Vagina (tissue), 2 donors: ENCODE results near the gene DPP8.
"Not testable (repeated sequence)": the region's sequence is repeated elsewhere in the genome, so short reads cannot be mapped to it uniquely, and the experiment has no call there.

Experiments
- CTCF ChIP-seq, 3 experiments: fragments of 450-650 bp in 2 of 3; fragments of 200-600 bp in 1 of 3; sonication (generic) in 1 of 3; IDR thresholded peaks; one replicate each; pipeline ENCODE4 v1.5.1; 2017 to 2019; ENCODE audit warnings: antibody characterized with exemption in 3 of 3, mild to moderate bottlenecking in 2 of 3, moderate library complexity in 2 of 3
- POLR2A ChIP-seq, 2 donors: fragments of 450-650 bp; IDR thresholded peaks; one replicate each; pipeline ENCODE4 v1.6.1; 2017; ENCODE audit warnings: antibody characterized with exemption in 2 of 2, mild to moderate bottlenecking in 2 of 2, moderate library complexity in 2 of 2

- TF ChIP-seq CTCF, POLR2A (IDR thresholded peaks at IDR 0.05): not testable (repeated sequence)
These were observed 119.0 kb downstream of the DPP8 start for GRCh38 chr15:65398486-65398885.
